ENCODE results near the gene SMARCD3.
A peak's percentile ranks its signal among the peaks of the same experiment; 100 is the strongest.

Gene SMARCD3

DNA sequence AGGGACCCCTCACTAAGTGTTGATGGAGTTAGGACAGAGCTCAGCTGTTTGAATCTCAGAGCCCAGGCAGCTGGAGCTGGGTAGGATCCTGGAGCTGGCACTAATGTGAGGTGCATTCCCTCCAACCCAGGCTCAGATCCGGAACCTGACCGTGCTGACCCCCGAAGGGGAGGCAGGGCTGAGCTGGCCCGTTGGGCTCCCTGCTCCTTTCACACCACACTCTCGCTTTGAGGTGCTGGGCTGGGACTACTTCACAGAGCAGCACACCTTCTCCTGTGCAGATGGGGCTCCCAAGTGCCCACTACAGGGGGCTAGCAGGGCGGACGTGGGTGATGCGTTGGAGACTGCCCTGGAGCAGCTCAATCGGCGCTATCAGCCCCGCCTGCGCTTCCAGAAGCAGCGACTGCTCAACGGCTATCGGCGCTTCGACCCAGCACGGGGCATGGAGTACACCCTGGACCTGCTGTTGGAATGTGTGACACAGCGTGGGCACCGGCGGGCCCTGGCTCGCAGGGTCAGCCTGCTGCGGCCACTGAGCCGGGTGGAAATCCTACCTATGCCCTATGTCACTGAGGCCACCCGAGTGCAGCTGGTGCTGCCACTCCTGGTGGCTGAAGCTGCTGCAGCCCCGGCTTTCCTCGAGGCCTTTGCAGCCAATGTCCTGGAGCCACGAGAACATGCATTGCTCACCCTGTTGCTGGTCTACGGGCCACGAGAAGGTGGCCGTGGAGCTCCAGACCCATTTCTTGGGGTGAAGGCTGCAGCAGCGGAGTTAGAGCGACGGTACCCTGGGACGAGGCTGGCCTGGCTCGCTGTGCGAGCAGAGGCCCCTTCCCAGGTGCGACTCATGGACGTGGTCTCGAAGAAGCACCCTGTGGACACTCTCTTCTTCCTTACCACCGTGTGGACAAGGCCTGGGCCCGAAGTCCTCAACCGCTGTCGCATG, 11.0 kb downstream of the SMARCD3 start:
- H3K4me3 ChIP-seq (ENCODE audit: low read depth, low read length): no peak overlapping the region

GRCh38 chr7:151236406-151236805, 12.1 kb downstream of the SMARCD3 start:
- no peak overlapping the region for H3K4me3 ChIP-seq (ENCODE audit: low read depth, low read length)

GRCh38 chr7:151235091-151235787, 13.3 kb downstream of the SMARCD3 start:
- H3K4me3 ChIP-seq (ENCODE audit: low read depth, low read length): no peak overlapping the region

DNA sequence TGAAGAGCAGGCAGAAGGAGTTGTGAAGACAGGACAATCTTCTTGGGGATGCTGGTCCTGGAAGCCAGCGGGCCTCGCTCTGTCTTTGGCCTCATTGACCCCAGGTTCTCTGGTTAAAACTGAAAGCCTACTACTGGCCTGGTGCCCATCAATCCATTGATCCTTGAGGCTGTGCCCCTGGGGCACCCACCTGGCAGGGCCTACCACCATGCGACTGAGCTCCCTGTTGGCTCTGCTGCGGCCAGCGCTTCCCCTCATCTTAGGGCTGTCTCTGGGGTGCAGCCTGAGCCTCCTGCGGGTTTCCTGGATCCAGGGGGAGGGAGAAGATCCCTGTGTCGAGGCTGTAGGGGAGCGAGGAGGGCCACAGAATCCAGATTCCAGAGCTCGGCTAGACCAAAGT, 14.7 kb downstream of the SMARCD3 start:
- H3K4me3 ChIP-seq (ENCODE audit: low read depth, low read length): no peak overlapping the region

GRCh38 chr7:151232917-151233701, 15.4 kb downstream of the SMARCD3 start:
- peak overlapping the region; percentile 91 for H3K4me3 ChIP-seq (ENCODE audit: low read depth, low read length)

DNA sequence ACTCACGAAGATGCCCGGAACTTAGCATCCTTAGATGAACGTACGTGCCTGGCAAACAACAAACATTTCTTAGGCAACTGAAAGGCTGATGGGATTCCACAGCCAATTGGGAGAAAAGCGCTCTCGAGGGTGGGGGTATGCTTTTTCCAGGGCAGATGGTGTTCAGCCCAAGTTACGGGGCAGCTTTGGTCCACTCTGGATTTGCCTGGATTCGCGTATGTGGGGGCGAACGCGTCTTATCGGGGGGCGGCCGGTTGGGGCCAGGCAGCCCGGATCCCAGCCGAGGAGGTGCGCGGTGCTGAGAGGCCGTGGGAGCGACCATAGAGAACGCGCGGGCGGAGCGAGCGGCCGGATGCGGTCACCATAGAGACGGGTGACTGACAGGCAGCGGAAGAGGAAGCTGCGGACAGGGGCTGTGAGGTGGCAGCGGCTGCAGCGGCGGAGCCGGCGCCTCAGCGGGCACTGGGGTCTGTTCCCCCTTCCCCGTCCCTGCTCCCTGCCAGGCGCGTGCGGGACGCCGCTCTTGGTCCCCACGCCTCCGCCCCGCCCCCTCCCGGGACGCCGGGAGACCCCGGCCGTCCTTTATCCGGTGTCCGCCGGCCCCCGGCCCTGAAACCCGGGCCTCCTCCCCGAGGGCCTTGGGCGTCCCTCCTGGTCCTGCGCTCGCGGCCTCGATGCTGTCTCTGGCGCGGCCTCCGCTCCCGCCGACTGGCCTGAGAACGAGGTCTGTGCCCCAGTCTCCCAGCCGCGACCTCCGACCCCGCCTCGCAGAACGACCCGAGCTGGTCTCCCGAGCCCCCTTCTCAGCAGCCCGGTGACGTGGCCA, 16.2 kb downstream of the SMARCD3 start, which contains the start of gene CHPF2:
TSS of gene CHPF2 (plus strand) at position 393 of the 826 bp plus-strand sequence. CDS start 1,529 bp downstream, outside the sequence.
- peak within 1 kb of the TSS; percentile 91 for H3K4me3 ChIP-seq (ENCODE audit: low read depth, low read length)

GRCh38 chr7:151231080-151231479, 17.4 kb downstream of the SMARCD3 start:
- no peak overlapping the region for H3K4me3 ChIP-seq (ENCODE audit: low read depth, low read length)

DNA sequence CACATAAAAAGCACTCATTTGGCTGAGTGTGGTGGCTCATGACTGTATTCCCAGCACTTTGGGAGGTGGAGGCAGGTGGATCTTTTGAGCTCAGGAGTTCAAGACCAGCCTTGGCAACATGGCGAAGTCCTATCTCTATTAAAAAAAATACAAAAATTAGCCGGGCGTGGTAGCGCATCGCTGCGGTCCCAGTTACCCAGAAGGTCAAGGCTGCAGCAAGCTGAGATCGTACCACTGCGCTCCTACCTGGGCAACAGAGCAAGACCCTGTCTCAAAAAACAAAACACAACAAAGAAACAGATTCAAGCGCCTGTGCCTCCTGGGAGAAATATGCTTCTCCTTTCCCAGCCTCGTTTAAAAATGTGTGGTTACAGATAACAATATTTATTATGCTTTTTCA, 19.2 kb downstream of the SMARCD3 start:
- no peak overlapping the region for H3K4me3 ChIP-seq (ENCODE audit: low read depth, low read length)

- peak overlapping the region; percentile 95 for H3K4me3 ChIP-seq (ENCODE audit: low read depth, low read length)
These were observed 20.2 kb downstream of the SMARCD3 start for GRCh38 chr7:151228024-151228866.

DNA sequence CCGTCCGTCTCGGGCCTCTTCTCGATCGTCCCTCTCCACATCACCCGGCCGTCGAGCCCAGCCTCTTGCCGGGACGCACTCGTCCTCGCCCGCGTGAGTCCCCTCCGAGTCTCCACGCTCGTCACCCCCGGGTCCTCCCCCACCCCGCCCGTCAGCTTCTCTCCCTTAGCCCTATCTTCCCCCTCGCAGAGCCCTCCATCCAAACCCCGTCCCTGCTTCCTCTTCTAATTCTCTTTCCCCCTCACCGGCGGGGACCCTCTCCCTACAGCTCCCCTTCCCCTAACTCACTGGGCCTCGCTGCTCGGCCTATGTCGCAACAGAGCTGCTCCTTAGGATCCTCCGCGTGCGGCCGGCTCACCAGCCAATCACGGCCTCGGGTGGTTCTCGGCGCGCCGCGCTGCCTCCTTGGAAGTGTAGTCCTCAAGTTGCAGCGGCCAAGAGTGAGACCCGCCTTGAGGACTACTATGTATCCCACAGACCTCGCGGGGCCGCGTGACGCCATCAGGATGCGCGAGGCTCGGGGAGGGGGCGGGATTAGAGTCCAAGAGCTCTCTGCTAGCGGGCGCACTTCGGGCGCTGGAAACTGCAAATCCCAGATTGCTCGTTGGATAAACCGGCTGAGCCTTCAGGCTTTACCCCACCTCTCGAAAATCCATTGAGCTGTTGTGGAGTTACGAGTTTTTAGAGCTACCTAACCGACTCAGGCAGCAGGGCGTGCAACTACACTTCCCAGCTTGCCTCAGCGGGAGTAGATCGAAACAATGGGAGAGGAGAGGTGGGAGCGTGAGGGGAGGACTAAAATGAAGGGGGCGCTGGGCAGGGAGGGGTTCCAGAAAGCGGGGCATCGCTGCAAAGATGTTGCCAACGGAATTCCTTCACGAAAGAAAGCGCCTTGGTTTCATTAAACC, 21.4 kb downstream of the SMARCD3 start, which contains the start of gene ABCF2:
TSS of gene ABCF2 (minus strand) at position 331 of the 908 bp plus-strand sequence. CDS start 747 bp downstream, outside the sequence.
- H3K4me3 ChIP-seq (ENCODE audit: low read depth, low read length): peak within 1 kb of the TSS; percentile 95

- peak overlapping the region; percentile 95 for H3K4me3 ChIP-seq (ENCODE audit: low read depth, low read length)
These were observed 22.0 kb downstream of the SMARCD3 start for GRCh38 chr7:151226560-151226874.

DNA sequence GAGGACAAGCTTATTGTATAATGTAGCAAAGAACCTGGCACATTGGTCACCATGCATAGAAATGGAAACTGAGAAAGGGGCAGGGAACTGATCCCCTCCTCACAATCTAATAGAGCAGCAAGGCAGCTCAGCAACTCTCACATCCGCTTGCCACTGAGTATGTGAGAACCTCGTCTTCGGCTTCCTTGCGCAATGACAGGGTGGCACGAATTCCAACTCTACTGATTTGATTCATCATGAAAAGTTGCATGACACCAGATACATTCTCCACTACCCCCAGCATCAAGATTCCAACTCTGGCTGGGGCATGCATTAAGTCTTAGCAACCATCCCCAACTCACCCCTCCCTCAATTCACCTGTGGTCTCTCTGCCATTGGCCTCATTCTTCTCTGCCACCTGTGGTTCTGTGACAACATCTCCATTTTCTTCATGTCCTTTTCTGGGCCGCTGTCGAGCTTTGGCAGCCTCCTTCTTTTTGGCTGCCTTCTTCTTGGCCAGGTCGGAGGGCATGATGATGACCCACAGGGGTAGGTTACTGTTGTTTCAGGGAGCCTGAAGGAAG, 22.5 kb downstream of the SMARCD3 start:
- H3K4me3 ChIP-seq (ENCODE audit: low read depth, low read length): peak overlapping the region; percentile 95

GRCh38 chr7:151223728-151224127, 24.8 kb downstream of the SMARCD3 start:
- no peak overlapping the region for H3K4me3 ChIP-seq (ENCODE audit: low read depth, low read length)

GRCh38 chr7:151218170-151218569, 30.3 kb downstream of the SMARCD3 start:
- no peak overlapping the region for H3K4me3 ChIP-seq (ENCODE audit: low read depth, low read length)

DNA sequence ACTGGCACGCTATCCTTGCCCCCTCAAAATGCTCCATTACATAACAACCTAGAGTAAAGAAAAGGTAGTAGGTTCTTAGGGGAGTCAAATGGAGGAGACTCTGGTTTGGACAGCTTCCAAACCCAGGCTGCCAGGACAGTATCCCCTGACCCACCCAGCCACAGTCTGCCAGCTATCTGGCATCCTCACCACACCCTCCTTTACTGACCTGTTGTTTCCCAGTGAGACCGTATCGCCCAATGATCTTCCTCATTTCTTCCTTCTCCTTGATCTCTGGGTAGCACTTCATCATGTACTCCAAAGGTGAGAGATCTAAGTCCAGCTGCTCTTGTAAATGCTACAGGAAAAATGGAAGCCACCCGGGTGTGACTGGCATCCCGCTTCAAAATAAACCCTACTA, 33.1 kb downstream of the SMARCD3 start:
- no peak overlapping the region for H3K4me3 ChIP-seq (ENCODE audit: low read depth, low read length)

DNA sequence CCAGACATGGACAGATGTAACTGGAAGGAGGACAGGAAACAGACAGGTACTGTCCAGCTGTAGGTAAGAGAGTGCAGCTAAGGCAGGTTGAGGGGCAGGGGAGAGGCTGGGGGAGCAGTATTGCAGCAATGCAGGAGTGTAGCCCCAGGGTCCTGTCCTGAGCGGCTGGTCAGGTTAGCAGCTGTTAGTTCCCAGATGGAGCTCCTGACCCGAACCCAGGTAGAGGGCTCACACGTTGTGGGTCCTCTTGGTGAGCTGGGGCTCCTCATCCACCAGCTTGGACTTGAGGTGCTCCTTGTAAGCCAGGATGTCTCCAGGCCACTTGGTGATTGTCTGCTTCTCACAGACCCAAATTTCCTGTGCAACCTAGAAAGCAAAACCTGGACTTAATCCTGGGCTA, 34.7 kb downstream of the SMARCD3 start:
- H3K4me3 ChIP-seq (ENCODE audit: low read depth, low read length): no peak overlapping the region

GRCh38 chr7:151212626-151213025, 35.9 kb downstream of the SMARCD3 start:
- no peak overlapping the region for H3K4me3 ChIP-seq (ENCODE audit: low read depth, low read length)

- no peak overlapping the region for H3K4me3 ChIP-seq (ENCODE audit: low read depth, low read length)
These were observed 37.2 kb downstream of the SMARCD3 start for GRCh38 chr7:151211155-151211772.

All from iPS-11a (cell line).